ENCODE results near the gene TMEM39A. TPM values are rescaled to one million over a fixed set of nuclear protein-coding genes. Genes with fewer than 3 reads are reported as not detected.

Gene TMEM39A
- total RNA-seq, 1 donor from 2014 or later: 48.2 TPM

DNA sequence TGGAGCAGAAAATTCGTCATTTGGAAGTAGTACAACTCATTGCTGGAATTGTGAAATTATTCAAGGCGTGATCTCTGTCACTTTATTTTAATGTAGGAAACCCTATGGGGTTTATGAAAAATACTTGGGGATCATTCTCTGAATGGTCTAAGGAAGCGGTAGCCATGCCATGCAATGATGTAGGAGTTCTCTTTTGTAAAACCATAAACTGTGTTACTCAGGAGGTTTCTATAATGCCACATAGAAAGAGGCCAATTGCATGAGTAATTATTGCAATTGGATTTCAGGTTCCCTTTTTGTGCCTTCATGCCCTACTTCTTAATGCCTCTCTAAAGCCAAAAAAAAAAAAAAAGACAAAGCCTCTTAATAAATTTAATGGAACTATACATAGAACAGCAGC, 29.4 kb upstream of the TMEM39A start:
- H3K4me3 ChIP-seq: no peak overlapping the region
- no peak overlapping the region for H3K27ac ChIP-seq
- DNase-seq: no peak
- TF ChIP-seq, protein P1, sequence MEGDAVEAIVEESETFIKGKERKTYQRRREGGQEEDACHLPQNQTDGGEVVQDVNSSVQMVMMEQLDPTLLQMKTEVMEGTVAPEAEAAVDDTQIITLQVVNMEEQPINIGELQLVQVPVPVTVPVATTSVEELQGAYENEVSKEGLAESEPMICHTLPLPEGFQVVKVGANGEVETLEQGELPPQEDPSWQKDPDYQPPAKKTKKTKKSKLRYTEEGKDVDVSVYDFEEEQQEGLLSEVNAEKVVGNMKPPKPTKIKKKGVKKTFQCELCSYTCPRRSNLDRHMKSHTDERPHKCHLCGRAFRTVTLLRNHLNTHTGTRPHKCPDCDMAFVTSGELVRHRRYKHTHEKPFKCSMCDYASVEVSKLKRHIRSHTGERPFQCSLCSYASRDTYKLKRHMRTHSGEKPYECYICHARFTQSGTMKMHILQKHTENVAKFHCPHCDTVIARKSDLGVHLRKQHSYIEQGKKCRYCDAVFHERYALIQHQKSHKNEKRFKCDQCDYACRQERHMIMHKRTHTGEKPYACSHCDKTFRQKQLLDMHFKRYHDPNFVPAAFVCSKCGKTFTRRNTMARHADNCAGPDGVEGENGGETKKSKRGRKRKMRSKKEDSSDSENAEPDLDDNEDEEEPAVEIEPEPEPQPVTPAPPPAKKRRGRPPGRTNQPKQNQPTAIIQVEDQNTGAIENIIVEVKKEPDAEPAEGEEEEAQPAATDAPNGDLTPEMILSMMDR (IDR thresholded peaks at IDR 0.05): no peak
- ATAC-seq: no peak
- H3K9me3 ChIP-seq: no peaks in the 10 kb centered on the region
- peaks cover 17% of the 10 kb centered on the region for H3K36me3 ChIP-seq
- intact Hi-C loops (cut with DNase I): no loop called here
- H3K4me1 ChIP-seq: no peaks in the 10 kb centered on the region
- no peaks in the 10 kb centered on the region for H3K27me3 ChIP-seq

DNA sequence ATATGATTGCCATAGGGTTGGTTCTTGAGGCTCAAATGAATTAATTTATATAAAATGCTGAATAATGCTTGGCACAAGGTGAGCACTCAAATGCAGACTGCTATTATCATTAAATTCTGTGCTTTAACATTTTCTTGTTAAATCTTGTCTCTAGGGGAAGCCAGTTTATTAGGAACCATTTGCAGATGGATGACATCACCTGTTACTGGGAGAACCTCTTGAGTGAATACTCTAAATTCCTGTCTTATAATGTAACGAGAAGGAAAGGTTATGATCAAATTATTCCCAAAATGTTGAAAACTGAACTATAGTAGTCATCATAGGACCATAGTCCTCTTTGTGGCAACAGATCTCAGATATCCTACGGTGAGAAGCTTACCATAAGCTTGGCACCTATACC, 28.7 kb upstream of the TMEM39A start:
- TF ChIP-seq, protein P1 (IDR thresholded peaks at IDR 0.05): no peak
- H3K9me3 ChIP-seq: no peaks in the 10 kb centered on the region
- H3K27ac ChIP-seq: no peak overlapping the region
- DNase-seq (no peak), ATAC-seq (no peak)
- intact Hi-C loops (cut with DNase I): no loop called here
- H3K36me3 ChIP-seq: peaks cover 21% of the 10 kb centered on the region
- H3K4me1 ChIP-seq: no peaks in the 10 kb centered on the region
- no peaks in the 10 kb centered on the region for H3K27me3 ChIP-seq
- no peak overlapping the region for H3K4me3 ChIP-seq

DNA sequence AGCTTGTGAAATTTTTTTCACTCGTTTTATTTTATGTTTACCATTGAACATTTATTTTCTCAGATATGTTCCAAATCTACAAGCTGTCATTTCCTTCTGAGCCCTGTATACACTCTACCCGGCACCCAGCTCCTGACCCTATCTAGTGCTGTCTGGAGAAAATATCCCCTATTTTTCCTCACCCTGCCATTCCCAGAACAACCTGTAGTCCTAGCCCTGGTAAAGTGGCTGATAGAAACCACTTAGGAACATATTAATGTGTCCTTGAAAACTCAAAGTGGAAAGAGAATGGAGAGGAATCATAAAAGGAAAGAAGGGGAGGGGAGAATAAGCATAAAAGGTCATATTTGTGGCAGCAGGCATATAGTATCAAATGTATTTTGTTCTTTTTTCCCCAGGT, 26.7 kb upstream of the TMEM39A start:
- no peak for ATAC-seq

DNA sequence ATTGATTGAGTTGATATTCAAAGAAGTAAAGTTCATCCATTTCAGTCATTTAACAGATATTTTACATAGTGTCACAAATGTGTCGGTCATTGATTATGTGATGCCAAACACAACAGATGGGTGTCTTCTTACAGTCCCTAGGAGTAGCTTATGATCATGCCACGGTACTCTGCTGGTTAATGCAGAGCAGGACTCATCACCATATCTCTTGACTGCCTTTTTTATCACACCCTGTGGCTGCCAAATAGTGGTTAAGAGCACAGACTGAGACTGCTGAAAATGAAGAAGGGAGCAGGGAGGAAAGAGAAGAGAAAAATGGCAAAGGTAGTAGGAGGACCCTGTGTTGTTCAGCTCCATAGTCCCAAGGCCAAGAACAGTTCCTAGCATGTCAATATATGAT, 22.1 kb upstream of the TMEM39A start:
- TF ChIP-seq, protein P1 (IDR thresholded peaks at IDR 0.05): no peak
- intact Hi-C loops (cut with DNase I): no loop called here
- H3K4me3 ChIP-seq: no peak overlapping the region
- ATAC-seq (no peak), DNase-seq (no peak)
- H3K9me3 ChIP-seq: no peaks in the 10 kb centered on the region
- peaks cover 61% of the 10 kb centered on the region for H3K36me3 ChIP-seq
- H3K27ac ChIP-seq: no peak overlapping the region
- H3K27me3 ChIP-seq: no peaks in the 10 kb centered on the region
- H3K4me1 ChIP-seq: no peaks in the 10 kb centered on the region

More for the DNA sequence above, 26.7 kb upstream of the TMEM39A start:
- no peak for DNase-seq
- no peaks in the 10 kb centered on the region for H3K27me3 ChIP-seq
- TF ChIP-seq, protein P1 (IDR thresholded peaks at IDR 0.05): no peak
- H3K9me3 ChIP-seq: no peaks in the 10 kb centered on the region
- H3K36me3 ChIP-seq: peaks cover 41% of the 10 kb centered on the region
- intact Hi-C loops (cut with DNase I): no loop called here
- H3K4me1 ChIP-seq: no peaks in the 10 kb centered on the region
- H3K4me3 ChIP-seq: no peak overlapping the region
- H3K27ac ChIP-seq: no peak overlapping the region

DNA sequence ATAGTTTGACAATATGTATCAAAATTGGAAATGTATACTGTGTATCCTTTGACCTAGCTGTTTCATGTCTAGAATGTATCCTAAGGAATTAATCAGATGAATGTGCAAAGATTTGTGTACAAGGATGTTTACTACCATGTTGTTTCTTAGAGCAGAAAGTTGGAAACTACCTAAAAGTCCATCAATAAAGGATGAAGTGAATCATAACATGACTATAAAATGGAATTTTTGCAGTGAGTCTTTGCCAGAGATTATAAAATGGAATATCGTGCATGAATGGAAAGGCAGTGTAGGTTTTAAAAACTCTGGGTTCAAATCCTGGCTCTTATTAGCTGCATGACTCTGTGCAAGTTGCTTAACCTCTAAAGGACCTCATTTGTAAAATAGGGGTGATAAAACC, 19.7 kb upstream of the TMEM39A start:
- no peak for DNase-seq
- H3K36me3 ChIP-seq: peaks cover 70% of the 10 kb centered on the region
- H3K9me3 ChIP-seq: no peaks in the 10 kb centered on the region
- TF ChIP-seq, protein P1 (IDR thresholded peaks at IDR 0.05): no peak
- no peaks in the 10 kb centered on the region for H3K4me1 ChIP-seq
- H3K4me3 ChIP-seq: no peak overlapping the region
- no peak for ATAC-seq
- no peaks in the 10 kb centered on the region for H3K27me3 ChIP-seq
- intact Hi-C loops (cut with DNase I): no loop called here
- no peak overlapping the region for H3K27ac ChIP-seq

DNA sequence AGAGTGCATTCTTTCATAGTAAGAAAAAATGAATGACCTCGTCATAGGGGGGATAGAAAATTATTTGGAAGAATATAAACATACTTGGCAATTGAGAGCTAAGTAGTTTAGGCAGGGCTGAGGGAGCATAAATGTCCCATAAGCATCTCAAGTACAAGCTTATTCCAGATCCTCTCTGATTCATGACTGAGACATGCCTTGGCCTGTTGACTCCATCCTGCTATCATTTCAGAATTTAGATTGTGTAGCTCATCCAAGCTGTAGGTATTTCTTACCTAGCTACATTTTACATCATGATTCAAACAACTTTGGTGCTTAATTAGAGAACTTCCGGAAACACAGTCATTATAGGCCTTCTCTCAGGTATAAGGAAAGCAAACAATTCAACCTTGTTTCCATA, 17.7 kb upstream of the TMEM39A start:
- Histone ChIP-seq H3K9me3 (no peaks in the 10 kb centered on the region), H3K4me3 (no peak overlapping the region), H3K27ac (no peak overlapping the region), H3K4me1 (no peaks in the 10 kb centered on the region), H3K27me3 (no peaks in the 10 kb centered on the region), H3K36me3 (peaks cover 65% of the 10 kb centered on the region)
- intact Hi-C loops (cut with DNase I): no loop called here
- TF ChIP-seq, protein P1 (IDR thresholded peaks at IDR 0.05): no peak
- DNase-seq (no peak), ATAC-seq (no peak)

Data from upper lobe of right lung (tissue), 1 donor.